Left forelimb (tissue), 1 donor: ENCODE measurements around the gene DNMBP.
"Not testable (repeated sequence)": the region's sequence is repeated elsewhere in the genome, so short reads cannot be mapped to it uniquely, and the experiment has no call there.

Experiments
- DNase-seq: peaks from one replicate; pipeline ENCODE4 v3.0.0-alpha.2; 2018; ENCODE audit warnings: low spot score

Gene DNMBP

DNA sequence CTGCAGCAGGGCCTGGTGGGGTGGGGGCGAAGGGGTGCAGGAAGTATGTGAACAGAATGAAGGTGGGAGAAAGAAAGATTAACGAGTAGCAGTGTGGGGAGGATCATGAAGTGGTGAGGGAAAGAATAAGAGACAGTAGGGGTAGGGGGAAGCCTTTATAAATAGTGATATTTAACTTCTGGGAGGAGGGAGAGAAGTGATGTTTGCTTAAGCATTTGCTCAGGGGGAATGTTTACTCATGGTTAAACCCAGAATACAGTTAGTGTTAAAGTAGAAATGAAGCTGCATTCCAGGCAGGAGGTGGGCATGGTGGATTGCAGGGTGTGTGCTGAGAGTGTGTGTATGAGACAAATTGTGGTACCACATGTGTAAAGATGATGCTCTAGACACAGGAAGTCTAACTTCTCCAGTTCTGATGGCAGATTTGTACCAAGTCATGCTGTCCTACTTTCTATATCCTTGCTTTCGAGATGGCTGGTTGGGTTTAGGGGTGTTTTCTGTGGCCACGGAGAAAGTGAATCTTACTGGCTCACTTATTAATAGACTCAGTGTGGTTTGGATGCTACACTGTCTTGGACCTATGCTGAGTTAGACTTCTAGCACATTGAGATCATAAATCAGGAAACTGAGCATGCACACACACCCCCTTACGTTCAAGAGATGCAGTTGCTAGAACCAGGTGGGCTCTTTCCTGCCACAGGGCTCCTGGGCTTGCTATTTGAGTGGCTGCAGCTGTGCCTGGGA, 10.6 kb upstream of the DNMBP start:
- no peak for DNase-seq

DNA sequence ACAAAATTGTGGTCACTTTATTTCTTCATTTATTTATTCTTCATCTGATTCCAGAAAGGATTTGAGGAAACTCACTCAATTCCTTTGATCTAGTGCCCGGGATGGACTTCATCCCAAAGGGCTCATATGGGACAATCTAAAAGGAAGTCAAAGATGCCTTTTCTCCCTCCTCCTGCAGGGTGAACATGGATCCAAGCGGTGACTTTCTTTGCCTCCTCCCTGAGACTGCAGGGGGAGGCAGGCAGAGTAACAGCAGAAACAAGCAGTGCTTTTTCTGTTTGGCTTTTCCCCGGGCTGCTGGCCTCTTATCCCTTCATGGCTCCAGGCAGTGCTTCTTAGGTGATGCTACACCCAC, 10.0 kb upstream of the DNMBP start:
- DNase-seq = no peak

DNA sequence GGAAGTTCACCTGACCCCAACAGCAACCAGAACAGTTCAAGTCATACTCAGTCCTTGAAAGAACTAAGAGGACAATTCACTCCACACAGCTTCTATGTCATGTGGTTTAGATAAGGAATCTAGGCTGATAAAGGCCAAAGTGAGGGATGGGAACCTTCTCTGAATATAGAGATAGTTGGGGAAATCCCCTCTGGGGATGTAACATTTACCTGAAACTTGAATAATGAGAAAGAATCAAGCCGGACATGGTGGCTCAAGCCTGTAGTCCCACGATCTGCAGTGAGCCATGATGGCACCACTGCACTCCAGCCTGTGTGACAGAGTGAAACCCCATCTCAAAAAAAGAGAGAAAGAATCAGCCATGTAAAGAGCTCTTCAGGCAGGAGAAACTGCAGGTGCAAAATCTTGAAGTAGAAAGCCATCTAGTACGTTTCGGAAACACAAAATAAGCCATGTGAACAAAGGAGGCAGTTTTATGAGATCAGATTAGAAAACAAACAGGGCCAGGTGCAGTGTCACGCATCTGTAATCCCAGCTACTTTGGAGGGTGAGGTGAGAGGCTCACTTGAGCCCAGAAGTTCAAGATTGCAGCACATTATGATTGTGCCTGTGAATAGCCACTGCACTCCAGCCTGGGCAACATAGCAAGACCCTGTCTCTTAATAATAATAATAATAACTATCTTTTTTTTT, 4.5 kb upstream of the DNMBP start:
- no peak for DNase-seq

DNA sequence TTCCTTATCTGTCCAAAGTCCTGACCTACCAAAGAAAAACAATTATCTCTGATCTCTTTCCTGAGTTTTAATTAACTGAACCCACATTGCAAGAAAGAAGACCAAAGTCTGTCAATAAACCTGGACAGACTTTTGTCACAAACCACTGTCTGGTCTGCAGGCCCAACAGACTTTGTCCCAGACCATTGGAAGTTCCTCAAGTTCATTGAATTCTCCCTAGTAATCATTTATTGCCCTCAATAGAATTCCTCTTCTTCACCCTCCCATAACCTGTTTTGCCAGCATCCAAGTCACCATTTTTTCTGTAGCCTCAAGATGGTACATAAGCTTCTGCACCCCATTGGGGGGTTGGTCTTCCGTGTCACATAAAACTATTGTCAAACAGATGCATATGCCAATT, 3.9 kb upstream of the DNMBP start:
- no peak for DNase-seq

GRCh38 chr10:100011906-100012305, 2.2 kb upstream of the DNMBP start:
- DNase-seq = not testable (repeated sequence)

DNA sequence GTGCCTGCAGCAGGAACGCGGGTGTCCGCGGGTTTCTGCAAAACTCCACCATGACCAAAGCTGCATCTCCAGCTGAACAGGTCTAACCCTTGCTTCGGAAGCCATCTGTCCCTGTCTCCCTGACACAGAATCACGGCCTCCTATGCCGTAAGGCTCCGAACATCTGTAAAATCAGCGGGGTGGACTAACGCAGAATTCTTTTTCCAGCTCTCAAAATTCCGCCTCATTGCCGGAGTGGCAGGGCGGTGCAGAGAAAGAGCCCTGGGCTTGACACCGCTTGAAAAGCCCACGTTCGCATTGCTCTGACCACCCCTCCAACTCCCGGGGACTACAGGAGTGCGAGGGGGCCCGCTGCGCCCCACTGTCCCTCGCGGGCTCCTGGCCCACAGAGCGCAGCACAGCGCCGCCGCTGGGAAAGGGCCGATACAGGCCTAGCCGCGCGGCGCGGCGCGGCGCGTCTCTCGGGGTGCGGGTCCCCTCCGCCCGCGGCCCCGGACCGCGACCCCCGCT, 409 bp downstream of the DNMBP start:
- no peak for DNase-seq

DNA sequence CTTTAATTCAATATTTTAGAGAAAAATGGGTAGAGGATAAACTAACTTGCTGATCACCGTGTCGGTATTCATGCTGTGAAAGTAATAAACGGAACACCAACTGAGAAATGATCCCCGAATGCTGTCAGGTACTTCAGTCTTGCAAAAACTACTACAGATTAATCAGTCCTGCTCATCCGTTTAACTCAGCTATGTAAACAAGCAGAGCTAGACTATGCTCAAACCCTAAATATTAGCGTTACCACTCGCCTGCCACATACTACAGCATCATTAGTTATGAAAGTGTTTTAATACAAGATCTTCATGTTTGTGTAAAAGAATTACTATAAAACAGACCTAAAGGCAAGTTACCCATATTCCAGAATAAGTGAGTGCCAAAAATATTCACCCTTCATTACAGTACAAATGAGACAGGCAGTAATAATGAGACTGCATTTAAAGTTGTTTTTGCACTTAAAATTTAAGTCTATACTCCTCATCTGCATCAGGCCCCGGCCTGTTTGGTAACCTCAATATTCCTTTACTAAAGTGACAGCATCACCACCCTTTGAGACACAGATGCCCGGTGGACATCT, 952 bp downstream of the DNMBP start:
- no peak for DNase-seq

DNA sequence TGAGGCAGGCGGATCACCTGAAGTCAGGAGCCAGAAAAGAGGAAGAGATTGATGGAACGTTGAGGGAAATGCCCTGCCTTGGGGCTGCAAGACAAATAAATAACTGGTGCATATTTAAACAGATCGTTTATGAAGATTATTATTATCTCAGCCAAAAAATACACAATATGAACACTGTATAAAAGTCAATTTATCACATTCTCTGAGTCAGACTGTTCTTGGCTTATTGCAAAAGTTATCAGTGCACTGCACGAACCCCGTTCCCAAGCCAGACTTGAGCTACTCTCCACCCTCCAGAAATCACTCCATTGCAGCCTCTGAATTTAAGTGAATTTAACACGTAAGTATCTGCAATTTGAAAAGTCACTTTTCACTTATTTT, 1.6 kb downstream of the DNMBP start:
- DNase-seq = no peak

DNA sequence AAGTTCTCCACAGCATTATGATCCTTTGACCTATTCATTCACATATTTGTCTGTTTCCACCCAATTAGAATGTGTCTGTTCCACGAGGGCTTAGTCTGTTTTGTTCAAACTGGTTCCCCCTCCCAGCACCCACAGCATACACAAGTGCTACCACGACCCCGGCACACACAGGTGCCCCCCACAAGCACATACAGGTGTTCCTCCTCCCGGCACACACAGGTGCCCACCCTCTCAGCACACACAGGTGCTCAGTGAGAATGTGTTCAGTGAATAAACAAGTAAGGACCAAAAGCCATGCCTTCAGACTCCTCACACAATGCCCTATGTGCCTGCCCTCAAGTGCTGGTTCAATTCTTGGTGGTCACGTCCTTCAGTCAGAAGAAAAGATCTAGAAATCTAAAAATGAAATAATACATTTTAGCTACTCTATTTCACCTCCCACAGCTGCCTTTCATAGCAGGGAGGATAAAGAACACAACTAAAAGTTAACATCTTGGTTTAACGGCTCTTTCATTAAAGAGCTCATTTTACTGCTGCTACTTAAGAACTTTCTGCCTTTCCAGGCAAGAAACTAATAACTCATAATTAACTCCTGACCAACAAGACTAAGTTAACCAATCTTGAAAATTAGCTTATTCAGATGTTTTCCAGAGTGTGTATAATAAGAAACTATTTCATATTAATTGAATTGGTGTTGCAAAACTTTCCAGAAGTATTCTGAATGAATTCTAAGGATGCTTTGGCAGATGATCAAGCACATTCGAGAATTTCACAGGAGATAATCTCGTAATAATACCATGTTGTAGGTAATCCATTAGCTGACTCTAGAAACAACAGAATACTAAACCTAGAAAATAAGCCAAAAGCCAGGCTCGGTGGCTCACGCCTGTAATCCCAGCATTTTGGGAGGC, 2.3 kb downstream of the DNMBP start:
- no peak for DNase-seq

DNA sequence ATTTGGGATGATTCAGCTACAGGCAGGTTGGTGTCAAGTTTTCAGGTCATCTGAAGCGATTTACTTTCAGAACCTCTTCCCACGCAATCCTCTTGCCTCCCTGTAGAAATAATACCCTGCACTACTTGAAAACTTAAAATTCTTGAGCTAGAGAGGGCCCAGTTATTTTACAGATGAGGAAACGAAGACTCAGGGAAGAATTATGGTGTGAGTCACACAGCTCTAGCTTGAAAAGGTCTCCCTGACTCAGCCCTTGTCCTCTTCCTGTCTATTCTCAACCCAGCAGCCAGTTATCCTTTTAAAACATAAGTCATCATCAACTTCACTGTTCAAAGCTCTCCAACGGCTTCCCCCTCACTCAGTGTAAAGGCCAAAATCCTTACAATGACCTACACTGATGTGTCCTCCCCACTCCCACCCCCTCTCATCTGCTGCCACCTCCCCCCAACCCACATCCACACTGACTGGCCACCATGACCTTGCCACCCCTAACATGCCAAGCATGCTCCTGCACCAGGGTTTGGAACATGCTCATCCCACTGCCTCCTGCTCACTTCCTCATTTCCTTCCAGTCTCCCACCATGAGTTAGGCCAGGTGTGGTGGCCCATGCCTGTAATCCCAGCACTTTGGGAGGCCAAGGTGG, 3.4 kb downstream of the DNMBP start:
- no peak for DNase-seq

- DNase-seq = no peak
Measured at GRCh38 chr10:100004805-100005510, 4.8 kb downstream of the DNMBP start.

- no peak for DNase-seq
Measured at GRCh38 chr10:100000109-100000644, 9.6 kb downstream of the DNMBP start.

GRCh38 chr10:99999319-100000108, 10.2 kb downstream of the DNMBP start:
- no peak for DNase-seq

DNA sequence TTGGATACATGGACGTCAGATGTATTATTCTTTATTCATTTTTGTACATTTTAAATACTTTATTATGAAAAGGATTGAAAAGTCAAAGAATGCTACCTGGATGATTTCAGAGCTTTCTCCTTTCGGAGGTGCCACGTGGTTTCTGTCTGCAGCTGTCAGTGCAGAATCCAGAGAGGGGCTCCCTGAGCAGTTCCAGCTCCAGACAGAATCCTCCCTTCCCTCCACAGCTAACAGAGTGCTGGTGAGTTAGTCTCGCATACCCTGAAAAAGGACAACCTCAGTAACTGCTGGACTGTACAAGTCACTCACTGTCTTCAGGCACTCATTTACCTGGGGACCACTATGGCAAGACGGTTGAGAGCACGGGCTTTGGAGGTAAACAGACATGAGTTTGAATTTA, 10.9 kb downstream of the DNMBP start:
- DNase-seq = no peak

DNA sequence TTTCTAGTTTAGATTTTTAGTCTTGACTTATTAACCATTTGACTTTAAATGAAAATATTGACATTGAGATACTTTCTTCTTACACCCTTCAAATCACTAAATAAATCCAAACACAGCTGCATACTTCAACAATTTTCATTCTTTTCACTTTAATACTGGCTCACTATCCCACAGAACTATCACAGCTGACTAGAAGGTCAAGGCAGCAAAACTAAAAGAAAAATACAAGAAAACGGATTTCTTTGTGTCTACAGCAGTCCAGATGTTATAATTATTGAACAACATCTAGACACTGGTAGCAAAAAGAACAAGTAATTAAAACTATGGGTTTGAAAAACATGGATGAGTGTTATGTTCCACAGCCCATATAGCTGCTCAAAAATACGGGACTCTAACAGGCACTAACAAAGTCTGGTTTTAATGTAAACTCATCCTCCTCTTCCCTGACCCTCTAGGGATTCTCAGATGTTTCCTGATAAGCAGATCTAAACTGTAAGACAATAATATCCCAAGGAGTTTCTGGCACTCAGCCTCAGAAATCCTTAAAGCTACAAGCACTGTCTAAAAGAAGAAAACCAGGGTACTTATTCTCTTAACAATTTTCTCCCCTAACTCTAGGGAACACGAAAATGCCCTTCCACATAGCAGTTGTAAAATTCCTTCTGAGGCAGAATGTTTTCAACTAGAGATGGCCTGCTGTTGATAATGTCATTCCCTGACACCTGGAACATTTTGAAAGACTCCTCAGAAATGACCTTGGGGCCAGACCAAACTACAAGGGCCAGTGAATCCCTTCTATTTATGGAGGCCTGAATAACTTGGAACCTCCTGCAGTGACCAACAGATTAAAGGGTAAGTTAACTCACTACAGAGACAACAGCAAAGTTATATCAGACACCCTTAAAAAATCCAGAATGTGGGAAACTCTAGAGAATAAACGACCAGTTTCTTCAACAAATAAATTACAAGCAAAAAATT, 12.8 kb downstream of the DNMBP start:
- DNase-seq = no peak

GRCh38 chr10:99995713-99996112, 14.0 kb downstream of the DNMBP start:
- no peak for DNase-seq

- no peak for DNase-seq
Measured at GRCh38 chr10:99995269-99995668, 14.5 kb downstream of the DNMBP start.

DNA sequence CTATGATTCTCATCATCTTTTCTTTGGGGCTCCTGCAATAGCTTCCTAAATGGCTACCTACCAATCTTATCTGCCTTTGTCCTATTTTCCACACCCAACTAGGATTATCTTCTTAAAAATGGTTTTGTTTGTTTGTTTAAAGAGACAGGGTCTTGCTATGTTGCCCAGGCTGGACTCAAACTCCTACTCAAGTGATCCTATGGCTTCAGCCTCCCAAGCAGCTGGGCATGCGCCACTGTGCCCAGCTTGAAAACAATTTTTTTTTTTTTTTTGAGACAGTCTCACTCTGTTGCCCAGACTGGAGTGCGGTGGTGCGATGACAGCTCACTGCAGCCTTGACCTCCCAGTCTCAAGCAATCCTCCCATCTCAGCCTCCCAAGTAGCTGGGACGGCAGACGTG, 14.9 kb downstream of the DNMBP start:
- DNase-seq = no peak
